Mammary epithelial cell (primary cell): ENCODE measurements around the gene BTBD6.

Source experiments
- EZH2 ChIP-seq: IDR thresholded peaks from 2 replicates; pipeline ENCODE4 v1.6.1; 2012; ENCODE audit warnings: low read length, inconsistent platforms, borderline replicate concordance
- TF ChIP-seq, protein P1 (sequence below), 2 donors: IDR thresholded peaks in 1 of 2; conservative IDR thresholded peaks in 1 of 2; 2 replicates each; pipeline ENCODE4 v1.5.1; 2011 to 2012; ENCODE audit warnings: inconsistent platforms in 2 of 2, low read length in 2 of 2, mild to moderate bottlenecking in 2 of 2, control low read depth in 1 of 2, low read depth in 1 of 2; ENCODE audit not compliant: insufficient read depth in 1 of 2; ENCODE audit errors: extremely low read depth in 1 of 2

- TF ChIP-seq, protein P1, sequence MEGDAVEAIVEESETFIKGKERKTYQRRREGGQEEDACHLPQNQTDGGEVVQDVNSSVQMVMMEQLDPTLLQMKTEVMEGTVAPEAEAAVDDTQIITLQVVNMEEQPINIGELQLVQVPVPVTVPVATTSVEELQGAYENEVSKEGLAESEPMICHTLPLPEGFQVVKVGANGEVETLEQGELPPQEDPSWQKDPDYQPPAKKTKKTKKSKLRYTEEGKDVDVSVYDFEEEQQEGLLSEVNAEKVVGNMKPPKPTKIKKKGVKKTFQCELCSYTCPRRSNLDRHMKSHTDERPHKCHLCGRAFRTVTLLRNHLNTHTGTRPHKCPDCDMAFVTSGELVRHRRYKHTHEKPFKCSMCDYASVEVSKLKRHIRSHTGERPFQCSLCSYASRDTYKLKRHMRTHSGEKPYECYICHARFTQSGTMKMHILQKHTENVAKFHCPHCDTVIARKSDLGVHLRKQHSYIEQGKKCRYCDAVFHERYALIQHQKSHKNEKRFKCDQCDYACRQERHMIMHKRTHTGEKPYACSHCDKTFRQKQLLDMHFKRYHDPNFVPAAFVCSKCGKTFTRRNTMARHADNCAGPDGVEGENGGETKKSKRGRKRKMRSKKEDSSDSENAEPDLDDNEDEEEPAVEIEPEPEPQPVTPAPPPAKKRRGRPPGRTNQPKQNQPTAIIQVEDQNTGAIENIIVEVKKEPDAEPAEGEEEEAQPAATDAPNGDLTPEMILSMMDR (conservative IDR thresholded peaks at IDR 0.05 in 1 of 2, IDR thresholded peaks at IDR 0.05 in 1 of 2; ENCODE audit: extremely low read depth in 1 of 2, insufficient read depth in 1 of 2, low read depth in 1 of 2, low read length in 2 of 2): no peak
- no peak for TF ChIP-seq EZH2
Measured at GRCh38 chr14:105247026-105247425, 1.3 kb upstream of the BTBD6 start.
